ENCODE results near the gene CYP1B1.
"Not testable (repeated sequence)": the region's sequence is repeated elsewhere in the genome, so short reads cannot be mapped to it uniquely, and the experiment has no call there.

Gene CYP1B1

GRCh38 chr2:38020359-38021069 is 55.4 kb downstream of the CYP1B1 start:
- not testable (repeated sequence) for H3K36me3 ChIP-seq (ENCODE audit: control insufficient read depth, insufficient read depth, low read length, severe bottlenecking); H3K4me3 ChIP-seq (ENCODE audit: low read length); H3K4me1 ChIP-seq (ENCODE audit: control insufficient read depth, insufficient read depth, low read length); H3K9ac ChIP-seq (ENCODE audit: low read length); H3K27me3 ChIP-seq (replicated peaks; ENCODE audit: control insufficient read depth, insufficient read depth, low read length); DNase-seq (ENCODE audit: low read depth); H3K9me3 ChIP-seq (ENCODE audit: control insufficient read depth, low read length)

- H3K9ac ChIP-seq (ENCODE audit: low read length) = no peak overlapping the region
- DNase-seq (ENCODE audit: low read depth) = no peak
- no peaks in the 10 kb centered on the region for H3K36me3 ChIP-seq (ENCODE audit: control insufficient read depth, insufficient read depth, low read length, severe bottlenecking)
- no peak overlapping the region for H3K4me3 ChIP-seq (ENCODE audit: low read length)
- H3K4me1 ChIP-seq (ENCODE audit: control insufficient read depth, insufficient read depth, low read length) = peaks cover 11% of the 10 kb centered on the region
- H3K27me3 ChIP-seq (replicated peaks; ENCODE audit: control insufficient read depth, insufficient read depth, low read length) = no peaks in the 10 kb centered on the region
- H3K9me3 ChIP-seq (ENCODE audit: control insufficient read depth, low read length) = no peaks in the 10 kb centered on the region
Observed at GRCh38 chr2:38017836-38018235, 58.1 kb downstream of the CYP1B1 start.

Measured in adipocyte (in vitro differentiated cells).